Suppressor macrophage treated with lipopolysaccharide for 4 hours (primary cell): ENCODE results near the gene BOC.

Experiments
- DNase-seq: peaks from one replicate; pipeline ENCODE4 v3.0.0-alpha.2; 2020

Gene BOC

GRCh38 chr3:113186566-113186965 lies 24.8 kb upstream of the BOC start:
- DNase-seq = no peak

- DNase-seq = no peak
Measured at GRCh38 chr3:113193288-113193687, 18.1 kb upstream of the BOC start.

- no peak for DNase-seq
Measured at GRCh38 chr3:113193719-113194118, 17.6 kb upstream of the BOC start.

- no peak for DNase-seq
Measured at GRCh38 chr3:113194823-113195401, 16.4 kb upstream of the BOC start.

GRCh38 chr3:113200351-113200750 lies 11.0 kb upstream of the BOC start:
- DNase-seq = no peak

- DNase-seq = no peak
Measured at GRCh38 chr3:113200946-113201345, 10.4 kb upstream of the BOC start.

- DNase-seq = no peak
Measured at GRCh38 chr3:113204371-113204770, 7.0 kb upstream of the BOC start.

GRCh38 chr3:113205481-113205880 lies 5.9 kb upstream of the BOC start:
- no peak for DNase-seq

- DNase-seq = no peak
Measured at GRCh38 chr3:113210604-113211329, 590 bp upstream of the BOC start.

GRCh38 chr3:113212150-113212843 lies 940 bp downstream of the BOC start:
- DNase-seq = peak; percentile 71

- no peak for DNase-seq
Measured at GRCh38 chr3:113212844-113213375, 1.6 kb downstream of the BOC start.

- DNase-seq = no peak
Measured at GRCh38 chr3:113213896-113214587, 2.7 kb downstream of the BOC start.

GRCh38 chr3:113214917-113215595 lies 3.7 kb downstream of the BOC start:
- DNase-seq = no peak

GRCh38 chr3:113216393-113216792 lies 5.0 kb downstream of the BOC start:
- DNase-seq = no peak

- DNase-seq = no peak
Measured at GRCh38 chr3:113218011-113218680, 6.8 kb downstream of the BOC start.

- DNase-seq = no peak
Measured at GRCh38 chr3:113218681-113219045, 7.3 kb downstream of the BOC start.

GRCh38 chr3:113219605-113220300 lies 8.4 kb downstream of the BOC start:
- DNase-seq = no peak

GRCh38 chr3:113220721-113221120 lies 9.4 kb downstream of the BOC start:
- DNase-seq = no peak

- no peak for DNase-seq
Measured at GRCh38 chr3:113221721-113222257, 10.4 kb downstream of the BOC start.

GRCh38 chr3:113222451-113223086 lies 11.2 kb downstream of the BOC start:
- DNase-seq = no peak
